SKM-1 (cell line): Measurements from ENCODE around the gene ELL.
"Not testable (repeated sequence)": the region's sequence is repeated elsewhere in the genome, so short reads cannot be mapped to it uniquely, and the experiment has no call there.

Source experiments
- DNase-seq: peaks from one replicate; lab custom pipeline; 2025; ENCODE audit not compliant: unreplicated experiment; lab: John Stamatoyannopoulos, UW

Gene ELL

DNA sequence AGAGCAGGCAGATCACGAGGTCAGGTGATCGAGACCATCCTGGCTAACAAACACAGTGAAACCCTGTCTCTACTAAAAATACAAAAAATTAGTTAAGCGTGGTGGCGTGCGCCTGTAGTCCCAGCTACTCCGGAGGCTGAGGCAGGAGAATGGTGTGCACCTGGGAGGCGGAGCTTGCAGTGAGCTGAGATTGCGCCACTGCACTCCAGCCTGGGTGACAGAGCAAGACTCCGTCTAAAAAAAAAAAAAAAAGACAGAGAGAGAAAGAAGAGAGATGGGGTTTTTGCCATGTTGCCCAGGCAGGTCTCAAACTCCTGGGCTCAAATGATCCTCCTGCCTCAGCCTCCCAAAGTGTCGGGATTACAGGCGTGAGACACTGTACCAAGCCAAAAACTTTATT is 116.1 kb downstream of the ELL start:
- not testable (repeated sequence) for DNase-seq

- DNase-seq, result not testable (repeated sequence)
Observed at GRCh38 chr19:18402455-18403248, 119.2 kb downstream of the ELL start.

- peak; percentile 76 for DNase-seq
Observed at GRCh38 chr19:18401580-18402112, 120.2 kb downstream of the ELL start.

- DNase-seq, result no peak
Observed at GRCh38 chr19:18399008-18399407, 122.9 kb downstream of the ELL start.

DNA sequence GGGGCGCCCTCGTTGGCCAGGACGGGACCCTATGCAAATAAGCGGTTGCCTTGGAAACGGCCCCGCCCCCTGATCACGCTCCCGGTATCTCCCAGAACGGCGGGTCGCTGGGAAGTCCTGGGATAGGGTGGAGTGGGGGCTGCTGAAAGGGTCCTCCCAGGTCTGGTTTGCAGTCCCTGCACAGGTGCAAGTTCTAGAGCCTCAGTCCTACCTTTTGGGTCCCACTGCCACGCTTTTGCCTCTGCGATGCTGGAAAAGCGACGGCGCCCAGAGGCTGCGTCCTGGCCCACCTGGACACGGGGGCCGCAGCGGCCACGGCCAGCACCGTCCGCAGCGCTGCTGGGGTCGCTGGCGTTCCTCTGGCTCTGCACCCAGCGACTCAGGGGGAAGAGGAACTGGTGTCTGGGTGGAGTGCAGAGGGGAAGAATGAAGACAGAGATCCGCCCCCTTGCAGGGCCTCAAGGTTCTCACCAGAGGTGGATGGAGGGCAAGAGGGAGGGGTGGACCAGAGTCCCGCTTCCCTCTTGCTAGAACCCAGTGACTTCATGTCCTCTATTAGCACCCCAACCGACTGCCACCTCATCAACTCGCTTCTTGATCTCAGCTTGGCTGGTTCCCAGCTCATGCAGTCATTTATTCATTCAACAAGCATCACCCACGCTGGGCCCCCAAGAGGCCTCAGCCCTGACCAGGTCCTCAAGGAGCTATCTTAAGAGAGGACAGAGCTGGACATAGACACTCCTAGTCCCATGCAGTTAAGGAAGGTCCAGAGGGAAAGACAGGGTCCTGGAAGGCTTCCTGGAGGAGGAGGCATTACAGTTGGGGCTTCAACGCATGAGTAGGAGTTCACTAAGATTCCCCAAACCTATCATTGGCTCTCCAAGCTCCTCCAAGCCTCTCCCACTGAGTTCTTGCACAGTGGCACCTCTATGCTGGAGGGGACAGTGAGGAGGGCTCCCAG is 124.3 kb downstream of the ELL start, which contains the start of gene LRRC25:
TSS of gene LRRC25 (minus strand) at position 381 of the 961 bp plus-strand sequence. CDS start 659 bp downstream, outside the sequence.
- peak; percentile 93 for DNase-seq

- DNase-seq, result no peak
Observed at GRCh38 chr19:18396471-18397241, 125.2 kb downstream of the ELL start.

- DNase-seq, result no peak
Observed at GRCh38 chr19:18393836-18394235, 128.0 kb downstream of the ELL start.

DNA sequence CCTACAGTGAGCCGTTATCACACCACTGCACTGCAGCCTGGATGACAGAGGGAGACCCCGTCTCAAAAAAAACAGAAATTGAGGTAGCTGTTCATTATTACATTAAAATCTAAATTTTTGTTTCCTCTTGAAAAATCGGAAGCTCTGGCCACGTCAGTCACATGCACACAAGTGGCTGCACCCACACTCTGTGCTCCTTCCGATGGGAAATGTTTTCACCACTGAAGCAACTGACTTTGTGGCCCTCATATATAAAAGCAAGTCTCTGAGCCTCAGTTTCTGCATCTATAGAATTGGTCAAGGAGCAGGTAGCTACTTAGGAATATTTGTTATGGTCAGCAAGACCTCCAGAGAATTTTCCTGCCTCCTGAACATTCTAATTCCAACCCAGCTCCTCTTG is 128.9 kb downstream of the ELL start:
- no peak for DNase-seq
